ENCODE measurements around the gene DPP10.
"Not testable (repeated sequence)": the region's sequence is repeated elsewhere in the genome, so short reads cannot be mapped to it uniquely, and the experiment has no call there.

The DPP10 gene

GRCh38 chr2:114442510-114442909 is at the start of gene DPP10:
Gene DPP10, plus strand, starts transcription at chr2:114442641.
- POLR2A ChIA-PET: no interaction called here
- no peak for TF ChIP-seq ELF4 (IDR thresholded peaks at IDR 0.05)
- TF ChIP-seq FOXM1 (IDR thresholded peaks at IDR 0.05; ENCODE audit: borderline replicate concordance): no peak
- no peak for TF ChIP-seq HDGF (IDR thresholded peaks at IDR 0.05; ENCODE audit: borderline replicate concordance)
- DNase-seq (ENCODE audit: extremely low spot score): peak; percentile 10
- CTCF ChIA-PET: no interaction called here

- CTCF ChIA-PET: no interaction called here
- POLR2A ChIA-PET: no interaction called here
- no peak for DNase-seq (ENCODE audit: extremely low spot score)
- TF ChIP-seq NFRKB (IDR thresholded peaks at IDR 0.05): no peak
Observed at GRCh38 chr2:114400890-114401289, 41.6 kb upstream of the DPP10 start.

DNA sequence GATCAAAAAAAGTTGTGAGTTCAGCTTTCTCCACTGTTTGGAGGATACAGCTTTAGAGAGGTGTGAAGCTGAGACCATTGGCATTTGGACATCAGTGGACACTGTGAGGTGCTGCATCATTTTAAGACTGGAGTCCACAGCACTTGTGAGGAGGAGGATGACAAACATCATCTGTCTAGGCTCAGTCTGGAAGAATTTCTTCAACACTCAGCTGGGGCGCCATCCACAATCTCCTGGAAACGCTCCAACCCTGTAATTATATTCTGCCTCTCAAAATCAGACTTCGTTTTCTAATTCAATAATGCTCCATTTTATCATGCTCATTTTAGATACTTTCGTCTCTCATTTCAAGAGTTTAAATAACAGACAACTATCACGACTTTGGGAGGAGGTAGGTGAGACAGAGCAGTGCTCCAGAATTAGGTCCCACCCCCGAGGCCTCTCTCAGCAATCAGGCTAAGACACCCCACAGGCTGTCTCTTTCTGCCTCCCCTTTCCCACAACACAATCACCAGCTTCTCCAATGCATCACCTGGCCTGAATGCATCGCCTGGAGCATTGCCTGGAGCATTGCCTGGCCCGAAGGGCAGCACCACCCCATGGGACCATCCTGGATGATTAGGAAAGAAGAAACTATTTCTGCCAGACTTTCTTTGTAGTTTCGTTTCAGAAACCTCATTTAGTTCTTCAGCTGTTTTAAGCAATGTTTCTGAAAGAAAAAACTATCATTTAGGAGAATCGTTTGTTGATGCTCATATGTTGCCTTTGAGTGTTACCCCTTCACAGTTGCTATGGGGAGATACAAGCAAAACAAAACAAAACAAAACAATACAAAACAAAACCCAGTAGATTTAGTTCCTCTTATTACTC is 37.0 kb upstream of the DPP10 start:
- CTCF ChIA-PET: no interaction called here
- DNase-seq (ENCODE audit: extremely low spot score): no peak
- POLR2A ChIA-PET: no interaction called here
- TF ChIP-seq FOXM1 (IDR thresholded peaks at IDR 0.05; ENCODE audit: borderline replicate concordance) (no peak), PKNOX1 (IDR thresholded peaks at IDR 0.05) (no peak), BHLHE40 (IDR thresholded peaks at IDR 0.05; ENCODE audit: borderline replicate concordance) (no peak), L3MBTL2 (conservative IDR thresholded peaks at IDR 0.05) (no peak), NFRKB (IDR thresholded peaks at IDR 0.05) (no peak), ELF4 (IDR thresholded peaks at IDR 0.05) (no peak), SUZ12 (IDR thresholded peaks at IDR 0.05) (no peak), SP1 (IDR thresholded peaks at IDR 0.05) (no peak), CTBP1 (IDR thresholded peaks at IDR 0.05; ENCODE audit: borderline replicate concordance) (no peak), FOXA1 (IDR thresholded peaks at IDR 0.05) (no peak), ARNT (IDR thresholded peaks at IDR 0.05) (no peak), TARDBP (IDR thresholded peaks at IDR 0.05) (no peak), FOXK2 (IDR thresholded peaks at IDR 0.05) (no peak), HDGF (IDR thresholded peaks at IDR 0.05; ENCODE audit: borderline replicate concordance) (no peak)

DNA sequence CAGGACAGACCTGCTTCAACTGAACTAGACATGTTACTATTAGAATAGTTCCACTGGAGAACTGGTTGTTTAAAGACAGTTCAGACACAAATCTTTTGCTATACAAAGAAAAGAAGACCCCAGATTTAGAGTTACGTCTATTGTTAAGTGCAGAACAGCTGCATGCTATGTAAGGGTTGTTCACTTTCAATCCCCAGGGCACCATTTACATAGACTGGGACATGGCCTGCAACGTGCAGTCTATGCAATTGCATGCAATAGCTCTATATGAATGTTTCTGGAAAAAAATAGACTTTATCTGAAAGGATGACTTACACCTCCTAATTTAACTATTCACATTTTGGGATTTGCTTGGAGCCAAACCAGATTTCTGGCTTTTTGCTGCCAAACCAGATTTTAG is 36.1 kb upstream of the DPP10 start:
- POLR2A ChIA-PET: no interaction called here
- DNase-seq (ENCODE audit: extremely low spot score): no peak
- no peak for TF ChIP-seq NFRKB (IDR thresholded peaks at IDR 0.05)
- TF ChIP-seq CTBP1 (IDR thresholded peaks at IDR 0.05; ENCODE audit: borderline replicate concordance): no peak
- no peak for TF ChIP-seq ZNF384 (IDR thresholded peaks at IDR 0.05)
- no peak for TF ChIP-seq ARNT (IDR thresholded peaks at IDR 0.05)
- no peak for TF ChIP-seq ELF4 (IDR thresholded peaks at IDR 0.05)
- CTCF ChIA-PET: no interaction called here

GRCh38 chr2:114407353-114407752 is 35.1 kb upstream of the DPP10 start:
- POLR2A ChIA-PET; DNase-seq (ENCODE audit: extremely low spot score); CTCF ChIA-PET: not testable (repeated sequence)

DNA sequence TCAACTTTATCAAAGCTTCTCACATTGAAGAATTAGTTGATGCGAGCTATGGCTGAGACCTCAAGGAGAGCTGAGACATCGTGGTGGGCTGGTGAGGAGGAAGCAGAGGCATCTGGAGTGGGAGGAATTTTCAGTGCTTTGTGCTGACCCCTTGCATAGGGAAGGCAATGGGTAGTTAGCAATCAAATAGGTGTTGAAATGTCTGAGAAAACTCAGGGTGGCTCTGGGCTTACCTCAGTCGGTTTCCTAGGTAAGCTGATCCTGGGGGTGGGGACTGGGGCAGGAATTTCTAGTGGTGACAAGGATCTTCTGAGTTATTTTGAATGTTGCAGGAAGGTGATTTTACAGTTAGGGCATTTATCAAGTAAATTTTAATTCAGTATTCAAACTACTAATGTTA is 20.7 kb upstream of the DPP10 start:
- ChIA-PET CTCF (no interaction called here), POLR2A (no interaction called here)
- TF ChIP-seq FOXM1 (IDR thresholded peaks at IDR 0.05; ENCODE audit: borderline replicate concordance) (no peak), FOXK2 (IDR thresholded peaks at IDR 0.05) (no peak), ARNT (IDR thresholded peaks at IDR 0.05) (no peak)
- DNase-seq (ENCODE audit: extremely low spot score): no peak

- ChIA-PET POLR2A (no interaction called here), CTCF (no interaction called here)
- DNase-seq (ENCODE audit: extremely low spot score): no peak
- TF ChIP-seq FOXM1 (IDR thresholded peaks at IDR 0.05; ENCODE audit: borderline replicate concordance) (no peak), ZNF384 (IDR thresholded peaks at IDR 0.05) (no peak), ELF4 (IDR thresholded peaks at IDR 0.05) (no peak)
Observed at GRCh38 chr2:114424699-114425098, 17.7 kb upstream of the DPP10 start.

DNA sequence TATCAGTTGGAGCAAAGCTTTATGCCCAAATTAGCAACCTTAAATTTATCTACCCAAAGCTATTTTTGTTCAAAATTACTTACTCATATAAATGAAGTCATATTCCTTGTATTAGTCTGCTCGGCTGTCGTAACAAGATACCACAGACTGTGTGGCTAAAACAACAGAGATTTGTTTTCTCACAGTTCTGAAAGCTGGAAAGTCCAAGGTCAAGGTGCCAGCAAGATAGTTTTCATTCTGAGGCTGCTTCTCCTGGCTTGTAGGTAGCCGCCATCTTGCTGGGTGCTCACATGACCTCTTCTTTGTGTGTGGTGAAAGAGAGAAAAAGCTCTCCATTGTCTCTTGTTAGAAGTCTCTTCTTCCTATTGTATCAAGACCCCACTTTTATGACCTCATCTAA is 15.7 kb upstream of the DPP10 start:
- TF ChIP-seq FOXK2 (IDR thresholded peaks at IDR 0.05) (no peak), BHLHE40 (IDR thresholded peaks at IDR 0.05; ENCODE audit: borderline replicate concordance) (no peak), SP1 (IDR thresholded peaks at IDR 0.05) (no peak), ZNF384 (IDR thresholded peaks at IDR 0.05) (no peak), PKNOX1 (IDR thresholded peaks at IDR 0.05) (no peak), LEF1 (IDR thresholded peaks at IDR 0.05; ENCODE audit: borderline replicate concordance) (no peak), FOXM1 (IDR thresholded peaks at IDR 0.05; ENCODE audit: borderline replicate concordance) (no peak), TARDBP (IDR thresholded peaks at IDR 0.05) (no peak), CTBP1 (IDR thresholded peaks at IDR 0.05; ENCODE audit: borderline replicate concordance) (no peak)
- no peak for DNase-seq (ENCODE audit: extremely low spot score)
- POLR2A ChIA-PET: no interaction called here
- CTCF ChIA-PET: no interaction called here
